Activated T-helper 17 cell treated with anti-CD3 and anti-CD28 coated beads, Interleukin-2, amount 50 U/mL, for 72 hours (primary cell): Measurements from ENCODE around the gene TTC1. TPM values are rescaled to one million over a fixed set of nuclear protein-coding genes. Genes with fewer than 3 reads are reported as not detected.

ENCODE experiments used
- ATAC-seq: fragments of 150-1000 bp; cut with Tn5 transposase; replicated peaks from 2 replicates; pipeline ENCODE4 v1.10.0; 2021; ENCODE audit warnings: mild to moderate bottlenecking, moderate library complexity
- H3K27ac Mint-ChIP-seq: one replicate; pipeline ENCODE4 v1.8.0; 2022; ENCODE audit warnings: mixed read lengths
- H3K27me3 Mint-ChIP-seq: one replicate; pipeline ENCODE4 v1.8.0; 2022; ENCODE audit warnings: mixed read lengths
- H3K36me3 Mint-ChIP-seq: one replicate; pipeline ENCODE4 v1.8.0; 2022; ENCODE audit warnings: low read depth, mild to moderate bottlenecking, mixed read lengths
- H3K4me1 Mint-ChIP-seq: one replicate; pipeline ENCODE4 v1.8.0; 2022; ENCODE audit warnings: mixed read lengths
- H3K4me3 Mint-ChIP-seq: one replicate; pipeline ENCODE4 v1.8.0; 2022; ENCODE audit warnings: mild to moderate bottlenecking, mixed read lengths
- H3K9me3 Mint-ChIP-seq: one replicate; pipeline ENCODE4 v1.8.0; 2022; ENCODE audit warnings: mixed read lengths
- total RNA-seq, 2 donors: library from RNA; stranded (reverse); gene quantifications; one replicate each; pipeline ENCODE4 v1.2.3, GENCODE V29; 2022

TTC1 gene
- total RNA-seq, 2 donors from 2014 or later: 46.9 to 56.4 TPM

DNA sequence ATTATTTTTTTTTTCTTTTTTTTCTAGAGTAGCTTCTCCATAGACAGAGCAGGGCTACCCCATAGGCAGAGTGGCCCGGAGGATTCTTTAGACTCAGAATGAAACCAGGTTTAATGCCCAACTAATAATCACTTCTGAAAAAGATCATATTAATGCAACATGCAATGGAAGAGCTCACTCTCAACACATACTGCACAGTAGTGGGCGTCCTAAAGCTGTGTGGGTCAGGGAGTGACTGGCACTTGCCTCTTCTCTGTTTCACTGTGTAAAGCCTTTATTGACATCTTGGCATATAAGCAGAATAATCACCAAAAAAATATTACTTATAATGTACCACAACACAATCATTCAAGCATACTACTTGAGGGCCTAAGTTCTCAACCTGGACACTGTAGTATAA, 99.2 kb downstream of the TTC1 start:
- H3K4me3 Mint-ChIP-seq: no peak overlapping the region
- ATAC-seq: no peak
- H3K36me3 Mint-ChIP-seq: peaks cover 84% of the 10 kb centered on the region
- H3K27me3 Mint-ChIP-seq: no peaks in the 10 kb centered on the region
- no peaks in the 10 kb centered on the region for H3K9me3 Mint-ChIP-seq
- peaks cover 5% of the 10 kb centered on the region for H3K4me1 Mint-ChIP-seq
- H3K27ac Mint-ChIP-seq: no peak overlapping the region

Other genes with a start within 250 kb of the TTC1 start
- gene ADRA1B, start 92.7 kb upstream of the TTC1 start, total RNA-seq: not detected
- gene PWWP2A, start 110.3 kb downstream of the TTC1 start, total RNA-seq: 10 to 100 TPM; 15.4 to 16.7 TPM
- gene FABP6, start 220.4 kb downstream of the TTC1 start, total RNA-seq: under 1 TPM in 1 of 2 donors, not detected in 1; 0.87 TPM